Measurements from ENCODE around the gene MRPL51.

DNA sequence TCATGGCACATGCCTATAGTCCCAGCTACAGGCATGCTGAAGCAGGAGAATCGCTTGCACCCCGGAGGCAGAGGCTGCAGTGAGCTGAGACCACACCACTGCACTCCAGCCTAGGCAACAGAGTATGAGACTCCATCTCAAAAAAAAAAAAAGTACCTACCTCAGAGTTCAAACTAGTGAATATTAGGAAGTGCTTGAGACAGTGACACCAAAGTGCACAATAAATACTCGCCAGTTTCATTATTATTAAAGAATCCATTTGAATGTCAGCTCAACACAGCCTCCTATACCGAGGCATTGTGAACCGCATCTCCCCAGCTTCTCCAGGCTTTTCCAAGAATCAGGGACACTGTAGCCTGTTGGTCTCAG lies 46.2 kb upstream of the MRPL51 start:
- TF ChIP-seq, protein P1, sequence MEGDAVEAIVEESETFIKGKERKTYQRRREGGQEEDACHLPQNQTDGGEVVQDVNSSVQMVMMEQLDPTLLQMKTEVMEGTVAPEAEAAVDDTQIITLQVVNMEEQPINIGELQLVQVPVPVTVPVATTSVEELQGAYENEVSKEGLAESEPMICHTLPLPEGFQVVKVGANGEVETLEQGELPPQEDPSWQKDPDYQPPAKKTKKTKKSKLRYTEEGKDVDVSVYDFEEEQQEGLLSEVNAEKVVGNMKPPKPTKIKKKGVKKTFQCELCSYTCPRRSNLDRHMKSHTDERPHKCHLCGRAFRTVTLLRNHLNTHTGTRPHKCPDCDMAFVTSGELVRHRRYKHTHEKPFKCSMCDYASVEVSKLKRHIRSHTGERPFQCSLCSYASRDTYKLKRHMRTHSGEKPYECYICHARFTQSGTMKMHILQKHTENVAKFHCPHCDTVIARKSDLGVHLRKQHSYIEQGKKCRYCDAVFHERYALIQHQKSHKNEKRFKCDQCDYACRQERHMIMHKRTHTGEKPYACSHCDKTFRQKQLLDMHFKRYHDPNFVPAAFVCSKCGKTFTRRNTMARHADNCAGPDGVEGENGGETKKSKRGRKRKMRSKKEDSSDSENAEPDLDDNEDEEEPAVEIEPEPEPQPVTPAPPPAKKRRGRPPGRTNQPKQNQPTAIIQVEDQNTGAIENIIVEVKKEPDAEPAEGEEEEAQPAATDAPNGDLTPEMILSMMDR (IDR thresholded peaks at IDR 0.05): no peak
- TF ChIP-seq POLR2A (IDR thresholded peaks at IDR 0.05): no peak

Data from heart left ventricle (tissue), 13 donors.